K562 (cell line): ENCODE results near the gene U2SURP. TPM values are rescaled to one million over a fixed set of nuclear protein-coding genes. Genes with fewer than 3 reads are reported as not detected.
A peak's percentile ranks its signal among the peaks of the same experiment; 100 is the strongest.

Experiments
- ATF1 ChIP-seq, 2 experiments: fragments of 450-650 bp in 1 of 2; IDR thresholded peaks; 2 replicates each; pipeline ENCODE4 v1.6.1; 2016; ENCODE audit warnings: missing compliant biosample characterization in 1 of 2, missing genetic modification characterization in 1 of 2
- CEBPG ChIP-seq, 3 experiments: fragments of 200-800 bp in 1 of 3; sonication (Bioruptor generic) in 1 of 3; sonication (generic) in 1 of 3; formaldehyde crosslinking in 1 of 3; IDR thresholded peaks in 2 of 3; conservative IDR thresholded peaks in 1 of 3; 2 replicates each; pipeline versions ENCODE4 v1.6.1 to v1.8.0; 2016 to 2022; ENCODE audit warnings: missing compliant biosample characterization in 2 of 3, missing genetic modification characterization in 2 of 3, mild to moderate bottlenecking in 1 of 3, missing genetic modification reagents in 1 of 3
- ELF4 ChIP-seq: fragments of 450-650 bp; formaldehyde crosslinking; IDR thresholded peaks from 2 replicates; pipeline ENCODE4 v1.4.0; 2022; ENCODE audit warnings: missing genetic modification characterization
- HDAC3 ChIP-seq: fragments of 450-650 bp; IDR thresholded peaks from 2 replicates; pipeline ENCODE4 v1.6.1; 2018; ENCODE audit warnings: borderline replicate concordance, mild to moderate bottlenecking, moderate library complexity; ENCODE audit not compliant: partially characterized antibody
- MBD2 ChIP-seq: sonication (generic); IDR thresholded peaks from 2 replicates; pipeline ENCODE4 v1.6.1; 2016; ENCODE audit warnings: low read depth, borderline replicate concordance
- MNT ChIP-seq, 2 experiments: fragments of 450-650 bp; conservative IDR thresholded peaks; 2 replicates each; pipeline ENCODE4 v1.6.1; 2017; ENCODE audit warnings: mild to moderate bottlenecking in 2 of 2, moderate library complexity in 2 of 2
- NCOA4 ChIP-seq: fragments of 450-650 bp; IDR thresholded peaks from 2 replicates; pipeline ENCODE4 v1.6.1; 2018; ENCODE audit warnings: mild to moderate bottlenecking; ENCODE audit not compliant: partially characterized antibody
- NFIX ChIP-seq: fragments of 250-450 bp; sonication (Bioruptor Pico); IDR thresholded peaks from 2 replicates; pipeline ENCODE4 v1.4.0; 2020; ENCODE audit warnings: low read depth, mild to moderate bottlenecking, moderate library complexity
- NUFIP1 ChIP-seq: fragments of 450-650 bp; IDR thresholded peaks from 2 replicates; pipeline ENCODE4 v1.6.1; 2018; ENCODE audit not compliant: partially characterized antibody
- SAFB2 ChIP-seq: fragments of 200-400 bp; formaldehyde crosslinking; IDR thresholded peaks from 2 replicates; pipeline ENCODE4 v1.6.1; 2018; ENCODE audit warnings: borderline replicate concordance, low read length, low read depth, moderate library complexity; ENCODE audit not compliant: severe bottlenecking
- SMAD2 ChIP-seq: fragments of 150-350 bp; IDR thresholded peaks from 2 replicates; pipeline ENCODE4 v1.6.1; 2014; ENCODE audit warnings: low read depth, mild to moderate bottlenecking, low read length
- SREBF1 ChIP-seq: fragments of 150-350 bp; IDR thresholded peaks from 2 replicates; pipeline ENCODE4 v1.6.1; 2014; ENCODE audit warnings: antibody characterized with exemption, low read depth, low read length, borderline replicate concordance
- SRSF9 ChIP-seq: fragments of 200-400 bp; formaldehyde crosslinking; IDR thresholded peaks from 2 replicates; pipeline ENCODE4 v1.6.1; 2017; ENCODE audit warnings: low read depth, low read length, borderline replicate concordance
- TOE1 ChIP-seq, 2 experiments: fragments of 450-650 bp in 1 of 2; sonication (generic) in 1 of 2; formaldehyde crosslinking in 1 of 2; IDR thresholded peaks; 2 replicates each; pipeline versions ENCODE4 v1.7.1 to v1.8.0; 2016 to 2022; ENCODE audit warnings: borderline replicate concordance in 2 of 2, mild to moderate bottlenecking in 2 of 2, antibody characterized with exemption in 1 of 2, inconsistent platforms in 1 of 2, low read depth in 1 of 2, missing genetic modification reagents in 1 of 2, moderate library complexity in 1 of 2
- XRCC4 ChIP-seq: IDR thresholded peaks from one replicate; pipeline ENCODE4 v1.6.1; 2011; ENCODE audit not compliant: insufficient read depth, insufficient read length; ENCODE audit errors: extremely low read depth
- polyA plus RNA-seq, 8 experiments: library from polyadenylated mRNA; depleted of rRNA in 4 of 8; stranded (reverse) in 5 of 8; unstranded in 3 of 8; fragments of >200 nt; fragmentation: Nextera tagmentation in 2 of 8; fragmentation: Illumina TruSeq in 1 of 8; extraction: Ambion mirVana in 2 of 8; extraction: Trizol in 1 of 8; gene quantifications; 2 replicates each; pipeline versions ENCODE4 v1.2.1 to v1.2.3, GENCODE V29; 2011 to 2014; ENCODE audit warnings: inconsistent platforms in 1 of 8, missing spikeins in 1 of 8
- total RNA-seq, 7 experiments: library from RNA; depleted of rRNA in 6 of 7; stranded (reverse); fragments of >200 nt in 6 of 7; fragmentation: Illumina TruSeq in 2 of 7; extraction: Trizol in 2 of 7; gene quantifications; 2 replicates each; pipeline versions ENCODE4 v1.2.1 to v1.2.3, GENCODE V29; 2011 to 2021; ENCODE audit warnings: low replicate concordance in 1 of 7
- TF ChIP-seq, protein P1 (sequence below): fragments of 450-650 bp; IDR thresholded peaks from one replicate; pipeline ENCODE4 v1.6.1; 2018; ENCODE audit warnings: mild to moderate bottlenecking, moderate library complexity; ENCODE audit not compliant: partially characterized antibody

U2SURP gene
- total and polyA plus RNA-seq, 9 of the 15 experiments (the other 6 are each of a cell fraction or from before 2014, with no cell fraction given) = 128 to 322 (median 191) TPM

- TF ChIP-seq, protein P1, sequence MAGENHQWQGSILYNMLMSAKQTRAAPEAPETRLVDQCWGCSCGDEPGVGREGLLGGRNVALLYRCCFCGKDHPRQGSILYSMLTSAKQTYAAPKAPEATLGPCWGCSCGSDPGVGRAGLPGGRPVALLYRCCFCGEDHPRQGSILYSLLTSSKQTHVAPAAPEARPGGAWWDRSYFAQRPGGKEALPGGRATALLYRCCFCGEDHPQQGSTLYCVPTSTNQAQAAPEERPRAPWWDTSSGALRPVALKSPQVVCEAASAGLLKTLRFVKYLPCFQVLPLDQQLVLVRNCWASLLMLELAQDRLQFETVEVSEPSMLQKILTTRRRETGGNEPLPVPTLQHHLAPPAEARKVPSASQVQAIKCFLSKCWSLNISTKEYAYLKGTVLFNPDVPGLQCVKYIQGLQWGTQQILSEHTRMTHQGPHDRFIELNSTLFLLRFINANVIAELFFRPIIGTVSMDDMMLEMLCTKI = no peak
- TF ChIP-seq NCOA4 = no peak
- no peak for TF ChIP-seq SMAD2
- peak; percentile 69 for TF ChIP-seq ELF4
- TF ChIP-seq SRSF9 = no peak
- peak; percentile 67; the same call in 1 of the 2 replicates for TF ChIP-seq TOE1 (IDR thresholded peaks at IDR 0.05; ENCODE audit: borderline replicate concordance)
- no peak for TF ChIP-seq TOE1 (CRISPR knock-in tag; IDR thresholded peaks at IDR 0.05; ENCODE audit: borderline replicate concordance, low read depth)
- TF ChIP-seq CEBPG (CRISPR knock-in tag; IDR thresholded peaks at IDR 0.05) = no peak
- TF ChIP-seq CEBPG (tag; conservative IDR thresholded peaks at IDR 0.05 in 1 of 2, IDR thresholded peaks at IDR 0.05 in 1 of 2) = no peak; a peak in 1 of 4 replicates
- no peak for TF ChIP-seq SAFB2
- TF ChIP-seq HDAC3 = peak; percentile 98
- peak; percentile 47 to 76; a peak in 2 of 4 replicates for TF ChIP-seq MNT (conservative IDR thresholded peaks at IDR 0.05)
- no peak for TF ChIP-seq SREBF1
- TF ChIP-seq XRCC4 = no peak
- peak; percentile 82 for TF ChIP-seq NUFIP1
- peak; percentile 95 for TF ChIP-seq MBD2
- TF ChIP-seq ATF1 (CRISPR knock-in tag; IDR thresholded peaks at IDR 0.05) = no peak
- TF ChIP-seq ATF1 (tag; IDR thresholded peaks at IDR 0.05) = peak; percentile 75
- TF ChIP-seq NFIX (CRISPR knock-in tag) = no peak
Observed at GRCh38 chr3:143084856-143085731, 83.7 kb downstream of the U2SURP start (continued).
